Lower lobe of right lung (tissue), 2 donors: Measurements from ENCODE around the gene MEST. TPM values are rescaled to one million over a fixed set of nuclear protein-coding genes. Genes with fewer than 3 reads are reported as not detected.
A peak's percentile ranks its signal among the peaks of the same experiment; 100 is the strongest.

Experiments used
- ATAC-seq, 2 donors: fragments of 200-7000 bp; cut with Tn5 transposase; one replicate each; pipeline ENCODE4 v1.9.1; 2020 to 2022; ENCODE audit warnings: mild to moderate bottlenecking in 2 of 2, moderate library complexity in 2 of 2
- DNase-seq: peaks from one replicate; pipeline ENCODE4 v3.0.0-alpha.2; 2020
- H3K27ac ChIP-seq: fragments of 200-600 bp; one replicate; pipeline ENCODE4 v1.8.0; 2022
- H3K27me3 ChIP-seq: fragments of 200-600 bp; one replicate; pipeline ENCODE4 v1.8.0; 2022; ENCODE audit warnings: low read depth
- H3K36me3 ChIP-seq: fragments of 200-600 bp; one replicate; pipeline ENCODE4 v1.8.0; 2022; ENCODE audit warnings: mild to moderate bottlenecking
- H3K4me1 ChIP-seq: fragments of 200-600 bp; one replicate; pipeline ENCODE4 v1.8.0; 2022
- H3K4me3 ChIP-seq: fragments of 200-600 bp; one replicate; pipeline ENCODE4 v1.8.0; 2022; ENCODE audit warnings: mild to moderate bottlenecking
- H3K9me3 ChIP-seq: fragments of 200-600 bp; one replicate; pipeline ENCODE4 v1.8.0; 2022
- CTCF ChIP-seq: fragments of 200-600 bp; IDR thresholded peaks from one replicate; pipeline ENCODE4 v1.8.0; 2022; ENCODE audit warnings: antibody characterized with exemption, mild to moderate bottlenecking
- intact Hi-C: fragments of 100-400 bp; cut with DNase I; formaldehyde crosslinking; loops from one replicate; pipeline ENCODE4 v1.11.0; 2022
- microRNA-seq: library from miRNA; unstranded; fragments of <30 nt; microRNA quantifications from one replicate; pipeline ENCODE4 v1.2.0, GENCODE V29; 2020; ENCODE audit warnings: borderline number of aligned reads
- total RNA-seq: library from RNA; stranded (reverse); fragmentation: NEBNext Ultra II Directional; extraction: Animal tissue kit (Norgen Biotek cat#: 25700); gene quantifications from one replicate; pipeline ENCODE4 v1.2.1, GENCODE V29; 2021
- donor health status: DM: no; HTN: yes; CAD: no; lungs with severe emphysema.

The MEST gene
- total RNA-seq, 1 donor from 2014 or later = 34.7 TPM

DNA sequence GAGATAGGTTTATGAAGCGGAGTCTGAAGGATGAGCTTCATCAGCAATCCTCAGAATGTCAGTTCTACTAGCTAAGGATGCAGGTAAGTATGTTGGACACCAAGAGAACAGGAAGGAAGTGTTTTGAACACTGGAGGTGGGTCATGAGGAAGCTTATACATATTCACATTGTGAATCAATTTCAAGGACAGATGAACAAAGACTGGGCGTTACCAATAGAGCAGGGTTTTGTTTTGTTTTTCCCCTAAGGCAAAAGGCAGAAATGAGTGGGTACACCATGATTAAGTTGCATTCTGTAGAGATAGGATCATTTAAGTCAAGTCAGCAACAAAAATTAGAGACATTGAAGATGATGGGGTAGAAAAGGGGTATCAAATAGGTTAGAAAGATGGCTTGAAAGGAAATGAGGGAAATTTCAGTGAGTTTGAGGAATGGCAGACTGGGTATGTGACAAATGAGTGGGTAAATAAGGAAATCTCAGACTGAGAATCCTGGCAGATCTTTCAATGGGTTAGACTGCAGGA, 51.7 kb downstream of the MEST start:
- H3K9me3 ChIP-seq = no peaks in the 10 kb centered on the region
- H3K4me1 ChIP-seq = no peaks in the 10 kb centered on the region
- H3K27me3 ChIP-seq = no peaks in the 10 kb centered on the region
- DNase-seq (no peak), ATAC-seq (no peak)
- peaks cover 19% of the 10 kb centered on the region for H3K36me3 ChIP-seq
- intact Hi-C loops = no loop called here
- no peak overlapping the region for H3K4me3 ChIP-seq
- H3K27ac ChIP-seq = no peak overlapping the region
- no peak for TF ChIP-seq CTCF

DNA sequence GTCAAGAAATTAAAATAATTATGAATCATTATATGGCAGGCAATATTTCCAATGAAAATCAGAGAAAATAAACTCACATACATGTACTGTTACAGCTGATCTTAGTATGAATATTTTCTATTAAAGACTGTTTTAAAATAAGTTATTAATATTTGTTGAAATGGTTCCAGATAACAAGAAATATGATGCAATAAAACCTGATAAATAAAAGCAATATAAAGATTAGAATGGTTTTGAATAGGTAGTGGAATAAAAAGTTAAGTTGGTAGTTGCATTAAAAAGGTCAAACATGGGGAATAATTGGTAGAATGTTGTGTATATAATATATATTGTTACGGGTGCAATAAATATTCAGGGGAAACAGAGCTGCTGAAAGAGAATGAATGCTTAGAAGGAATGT, 52.5 kb downstream of the MEST start:
- Histone ChIP-seq H3K27ac (no peak overlapping the region), H3K36me3 (peaks cover 20% of the 10 kb centered on the region), H3K9me3 (no peaks in the 10 kb centered on the region), H3K27me3 (no peaks in the 10 kb centered on the region), H3K4me1 (no peaks in the 10 kb centered on the region), H3K4me3 (no peak overlapping the region)
- intact Hi-C loops = no loop called here
- no peak for DNase-seq
- ATAC-seq = no peak
- no peak for TF ChIP-seq CTCF

GRCh38 chr7:130553398-130554029, 61.6 kb downstream of the MEST start:
- no peaks in the 10 kb centered on the region for H3K4me1 ChIP-seq
- no peak for TF ChIP-seq CTCF
- H3K27me3 ChIP-seq = no peaks in the 10 kb centered on the region
- ATAC-seq = peak in 1 of 2 donors; percentile 73
- intact Hi-C loops = no loop called here
- H3K9me3 ChIP-seq = no peaks in the 10 kb centered on the region
- H3K4me3 ChIP-seq = no peak overlapping the region
- H3K36me3 ChIP-seq = peaks cover under 1% of the 10 kb centered on the region
- no peak overlapping the region for H3K27ac ChIP-seq
- no peak for DNase-seq

- no peak overlapping the region for H3K27ac ChIP-seq
- no peak for TF ChIP-seq CTCF
- H3K9me3 ChIP-seq = no peaks in the 10 kb centered on the region
- no peaks in the 10 kb centered on the region for H3K27me3 ChIP-seq
- no peak overlapping the region for H3K4me3 ChIP-seq
- DNase-seq (no peak), ATAC-seq (no peak)
- intact Hi-C loops = no loop called here
- H3K36me3 ChIP-seq = no peaks in the 10 kb centered on the region
- H3K4me1 ChIP-seq = no peaks in the 10 kb centered on the region
Measured at GRCh38 chr7:130554481-130554880, 62.6 kb downstream of the MEST start.

Small RNA genes lying within 50 kb of the gene (microRNA-seq; reads per million reads assigned to microRNA genes)
- 1,961 reads per million, percentile 84 among the genes with 10 or more reads in this experiment for gene MIR335

Other genes with a start within 250 kb of the MEST start
- not detected for gene CPA2, start 225.2 kb upstream of the MEST start, total RNA-seq
- gene CPA4, start 198.9 kb upstream of the MEST start, total RNA-seq = not detected
- gene CPA5, start 147.3 kb upstream of the MEST start, total RNA-seq = not detected
- gene CPA1, start 111.6 kb upstream of the MEST start, total RNA-seq = 0.30 TPM
- gene CEP41, start 51.1 kb upstream of the MEST start, total RNA-seq = 10.0 TPM
- gene COPG2, start 176.7 kb downstream of the MEST start, total RNA-seq = 16.9 TPM
- gene TSGA13, start 194.5 kb downstream of the MEST start, total RNA-seq = not detected
- not detected for gene KLF14, start 242.1 kb downstream of the MEST start, total RNA-seq